GM18861 (cell line): Measurements from ENCODE around the gene ERGIC2.
"Not testable (repeated sequence)": the region's sequence is repeated elsewhere in the genome, so short reads cannot be mapped to it uniquely, and the experiment has no call there.

Experiments
- ATAC-seq: cut with Tn5 transposase; IDR thresholded peaks from one replicate; pipeline ENCODE4 v1.9.1; 2021; ENCODE audit not compliant: unreplicated experiment

Gene ERGIC2

GRCh38 chr12:29304388-29304787, 76.6 kb downstream of the ERGIC2 start:
- ATAC-seq = no peak

GRCh38 chr12:29301114-29301513, 79.9 kb downstream of the ERGIC2 start:
- no peak for ATAC-seq

- no peak for ATAC-seq
Measured at GRCh38 chr12:29299633-29300032, 81.3 kb downstream of the ERGIC2 start.

- ATAC-seq = no peak
Measured at GRCh38 chr12:29291226-29291625, 89.7 kb downstream of the ERGIC2 start.

- not testable (repeated sequence) for ATAC-seq
Measured at GRCh38 chr12:29290475-29290874, 90.5 kb downstream of the ERGIC2 start.

GRCh38 chr12:29288031-29288430, 92.9 kb downstream of the ERGIC2 start:
- no peak for ATAC-seq

GRCh38 chr12:29287622-29288021, 93.3 kb downstream of the ERGIC2 start:
- no peak for ATAC-seq
